H9 (cell line): ENCODE results near the gene HSP90AA1. TPM values are rescaled to one million over a fixed set of nuclear protein-coding genes. Genes with fewer than 3 reads are reported as not detected.
"Not testable (repeated sequence)": the region's sequence is repeated elsewhere in the genome, so short reads cannot be mapped to it uniquely, and the experiment has no call there.

Experiments used
- DNase-seq: peaks from one replicate; pipeline ENCODE4 v3.0.0-alpha.2; 2017
- H2AFZ ChIP-seq: one replicate; pipeline ENCODE4 v1.6.1; 2013; ENCODE audit warnings: mild to moderate bottlenecking, low read length, control low read depth, moderate library complexity
- H2AK5ac ChIP-seq: 2 replicates; pipeline ENCODE4 v1.6.1; 2013; ENCODE audit warnings: low read length, control low read depth, mixed read lengths; ENCODE audit not compliant: insufficient read length
- H2BK120ac ChIP-seq: one replicate; pipeline ENCODE4 v1.6.1; 2013; ENCODE audit warnings: low read depth, mild to moderate bottlenecking, low read length, control low read depth, inconsistent platforms; ENCODE audit not compliant: poor library complexity, severe bottlenecking
- H2BK12ac ChIP-seq: 2 replicates; pipeline ENCODE4 v1.6.1; 2013; ENCODE audit warnings: low read length, control low read depth, mixed read lengths, low read depth; ENCODE audit not compliant: insufficient read length
- H2BK15ac ChIP-seq: 2 replicates; pipeline ENCODE4 v1.6.1; 2013; ENCODE audit warnings: low read depth, low read length, control low read depth
- H2BK20ac ChIP-seq: one replicate; pipeline ENCODE4 v1.6.1; 2013; ENCODE audit warnings: low read depth, mild to moderate bottlenecking, low read length, control low read depth, inconsistent platforms; ENCODE audit not compliant: poor library complexity, severe bottlenecking
- H2BK5ac ChIP-seq: 2 replicates; pipeline ENCODE4 v1.6.1; 2013; ENCODE audit warnings: low read length, control low read depth, mixed read lengths; ENCODE audit not compliant: insufficient read length
- H3K14ac ChIP-seq: 2 replicates; pipeline ENCODE4 v1.6.1; 2013; ENCODE audit warnings: low read length, control low read depth; ENCODE audit not compliant: insufficient read depth
- H3K18ac ChIP-seq: 2 replicates; pipeline ENCODE4 v1.6.1; 2013; ENCODE audit warnings: low read depth, mild to moderate bottlenecking, mixed read lengths, low read length, control low read depth; ENCODE audit not compliant: insufficient read length
- H3K23ac ChIP-seq: 2 replicates; pipeline ENCODE4 v1.6.1; 2013; ENCODE audit warnings: low read length, control low read depth, mixed read lengths, low read depth; ENCODE audit not compliant: insufficient read length
- H3K23me2 ChIP-seq: 2 replicates; pipeline ENCODE4 v1.6.1; 2013; ENCODE audit warnings: low read depth, mild to moderate bottlenecking, mixed read lengths, low read length, control low read depth; ENCODE audit not compliant: insufficient read length, poor library complexity, severe bottlenecking
- H3K27ac ChIP-seq: 2 replicates; pipeline ENCODE4 v1.5.1; 2013; ENCODE audit warnings: low read length, control low read depth, mixed read lengths, low read depth; ENCODE audit not compliant: insufficient read length
- H3K27me3 ChIP-seq: 2 replicates; pipeline ENCODE4 v1.6.1; 2013; ENCODE audit warnings: low read length, control low read depth, inconsistent platforms; ENCODE audit not compliant: insufficient read depth
- H3K4ac ChIP-seq: 2 replicates; pipeline ENCODE4 v1.6.1; 2013; ENCODE audit warnings: low read depth, mild to moderate bottlenecking, control low read depth, inconsistent platforms, low read length, moderate library complexity
- H3K4me1 ChIP-seq: 2 replicates; pipeline ENCODE4 v1.6.1; 2013; ENCODE audit warnings: low read length, control low read depth, inconsistent platforms; ENCODE audit not compliant: insufficient read depth
- H3K4me2 ChIP-seq: 2 replicates; pipeline ENCODE4 v1.6.1; 2013; ENCODE audit warnings: low read length, control low read depth, mixed read lengths; ENCODE audit not compliant: insufficient read length, insufficient read depth
- H3K56ac ChIP-seq: 2 replicates; pipeline ENCODE4 v1.6.1; 2013; ENCODE audit warnings: low read depth, mild to moderate bottlenecking, mixed read lengths, low read length, control low read depth; ENCODE audit not compliant: insufficient read length
- H3K79me1 ChIP-seq: 2 replicates; pipeline ENCODE4 v1.6.1; 2013; ENCODE audit warnings: low read depth, mild to moderate bottlenecking, moderate library complexity, low read length, control low read depth, inconsistent platforms; ENCODE audit not compliant: insufficient read depth, poor library complexity, severe bottlenecking
- H3K79me2 ChIP-seq: 2 replicates; pipeline ENCODE4 v1.6.1; 2013; ENCODE audit warnings: low read length, control low read depth, inconsistent platforms; ENCODE audit not compliant: insufficient read depth
- H3K9ac ChIP-seq: 2 replicates; pipeline ENCODE4 v1.6.1; 2013; ENCODE audit warnings: low read length, control low read depth, mixed read lengths; ENCODE audit not compliant: insufficient read length; ENCODE audit errors: extremely low read depth
- H3K9me3 ChIP-seq: one replicate; pipeline ENCODE4 v1.6.1; 2013; ENCODE audit warnings: low read depth, low read length, inconsistent platforms; ENCODE audit not compliant: control insufficient read depth
- H3T11ph ChIP-seq: one replicate; pipeline ENCODE4 v1.6.1; 2013; ENCODE audit warnings: mild to moderate bottlenecking, low read length, control low read depth, inconsistent platforms
- H4K20me1 ChIP-seq: one replicate; pipeline ENCODE4 v1.6.1; 2013; ENCODE audit not compliant: control insufficient read depth, insufficient read length, insufficient read depth
- H4K5ac ChIP-seq: 2 replicates; pipeline ENCODE4 v1.6.1; 2013; ENCODE audit warnings: low read depth, mild to moderate bottlenecking, mixed read lengths, low read length, control low read depth; ENCODE audit not compliant: insufficient read length
- H4K8ac ChIP-seq: replicated peaks from 2 replicates; pipeline ENCODE4 v1.6.1; 2013; ENCODE audit warnings: low read length, control low read depth, mixed read lengths, low read depth; ENCODE audit not compliant: insufficient read length
- H4K91ac ChIP-seq: 2 replicates; pipeline ENCODE4 v1.6.1; 2013; ENCODE audit warnings: low read depth, mild to moderate bottlenecking, moderate library complexity, mixed read lengths, low read length, control low read depth; ENCODE audit not compliant: insufficient read length
- H3K27ac Mint-ChIP-seq, 3 experiments: 2 replicates in 2 of 3; 3 replicates in 1 of 3; pipeline ENCODE4 v1.8.0; 2020 to 2021; ENCODE audit warnings: mixed read lengths in 3 of 3, mild to moderate bottlenecking in 1 of 3, moderate library complexity in 1 of 3
- H3K27me3 Mint-ChIP-seq: 2 replicates; pipeline ENCODE4 v1.8.0; 2021; ENCODE audit warnings: low read depth, mild to moderate bottlenecking, moderate library complexity, mixed read lengths
- H3K36me3 Mint-ChIP-seq, 3 experiments: 2 replicates in 2 of 3; 3 replicates in 1 of 3; pipeline ENCODE4 v1.8.0; 2020 to 2021; ENCODE audit warnings: low read depth in 3 of 3, mixed read lengths in 3 of 3; ENCODE audit not compliant: insufficient read depth in 1 of 3
- H3K4me1 Mint-ChIP-seq, 2 experiments: 2 replicates each; pipeline ENCODE4 v1.8.0; 2020; ENCODE audit warnings: mixed read lengths in 2 of 2
- H3K4me3 Mint-ChIP-seq, 2 experiments: 2 replicates in 1 of 2; 3 replicates in 1 of 2; pipeline ENCODE4 v1.8.0; 2020 to 2021; ENCODE audit warnings: mild to moderate bottlenecking in 2 of 2, mixed read lengths in 2 of 2, moderate library complexity in 1 of 2
- H3K9me3 Mint-ChIP-seq, 2 experiments: 2 replicates in 1 of 2; 3 replicates in 1 of 2; pipeline ENCODE4 v1.8.0; 2020; ENCODE audit warnings: mild to moderate bottlenecking in 2 of 2, mixed read lengths in 2 of 2, moderate library complexity in 1 of 2
- CTCF ChIP-seq: fragments of 200-600 bp; sonication (generic); conservative IDR thresholded peaks from 3 replicates; pipeline ENCODE4 v1.8.0; 2021; ENCODE audit warnings: antibody characterized with exemption, mild to moderate bottlenecking
- WGBS: extraction: QIAGEN DNeasy Blood & Tissue Kit; methylation state at CpG from one replicate; pipeline ENCODE4 v1.1.7; 2013; ENCODE audit warnings: missing lambda C conversion rate, low lambda C conversion rate, mixed read lengths; ENCODE audit not compliant: insufficient read length; ENCODE audit errors: extremely low coverage; 5-methylcytosine and 5-hydroxymethylcytosine counted together
- total RNA-seq: library from RNA; stranded (reverse); gene quantifications from 2 replicates; pipeline ENCODE4 v1.2.1, GENCODE V29; 2021

HSP90AA1 gene
- total RNA-seq, 1 experiment from 2014 or later: 953 TPM

GRCh38 chr14:102111101-102111500, 24.3 kb upstream of the HSP90AA1 start:
- no peak overlapping the region for H4K8ac ChIP-seq
- no peak overlapping the region for H3K4me2 ChIP-seq
- H3T11ph ChIP-seq: no peak overlapping the region
- no peak overlapping the region for H4K91ac ChIP-seq
- Mint-ChIP-seq H3K36me3 (peaks cover 12 to 17% (median 16%) of the 10 kb centered on the region in 3 experiments), H3K27ac (no peak overlapping the region), H3K27me3 (no peaks in the 10 kb centered on the region), H3K4me1 (peaks cover 2% of the 10 kb centered on the region in 2 experiments; a peak in 3 of 4 replicates), H3K9me3 (peaks cover 39 to 40% of the 10 kb centered on the region in 2 experiments), H3K4me3 (no peak overlapping the region)
- no peak overlapping the region for H2BK120ac ChIP-seq
- no peak overlapping the region for H2BK15ac ChIP-seq
- no CpG with 5 or more reads among the region's 3 CpGs for WGBS
- no peaks in the 10 kb centered on the region for H3K79me1 ChIP-seq
- no peak overlapping the region for H3K14ac ChIP-seq
- H4K20me1 ChIP-seq: no peaks in the 10 kb centered on the region
- no peak overlapping the region for H2BK12ac ChIP-seq
- H3K23me2 ChIP-seq: no peaks in the 10 kb centered on the region
- DNase-seq: no peak
- TF ChIP-seq CTCF: no peak
- no peak overlapping the region for H3K18ac ChIP-seq
- H3K9ac ChIP-seq: no peak overlapping the region
- no peak overlapping the region for H2BK5ac ChIP-seq
- H3K79me2 ChIP-seq: no peaks in the 10 kb centered on the region
- H3K23ac ChIP-seq: no peak overlapping the region
- no peak overlapping the region for H2AK5ac ChIP-seq
- no peaks in the 10 kb centered on the region for H3K4me1 ChIP-seq
- no peaks in the 10 kb centered on the region for H3K27me3 ChIP-seq
- H3K4ac ChIP-seq: no peak overlapping the region
- H3K56ac ChIP-seq: no peak overlapping the region
- no peak overlapping the region for H4K5ac ChIP-seq
- no peak overlapping the region for H2BK20ac ChIP-seq
- H2AFZ ChIP-seq: no peak overlapping the region
- peaks cover 8% of the 10 kb centered on the region for H3K9me3 ChIP-seq
- no peak overlapping the region for H3K27ac ChIP-seq

- H3K9ac ChIP-seq, H4K20me1 ChIP-seq, H3K27ac ChIP-seq, H3K79me2 ChIP-seq, DNase-seq, H3K27me3 ChIP-seq, H2BK15ac ChIP-seq, H3K9me3 ChIP-seq, H4K5ac ChIP-seq, H4K91ac ChIP-seq, H3K79me1 ChIP-seq, H2AK5ac ChIP-seq, H3K4me2 ChIP-seq, H3K27ac Mint-ChIP-seq, H3T11ph ChIP-seq, H3K56ac ChIP-seq, H2BK20ac ChIP-seq, H2BK5ac ChIP-seq, H3K23me2 ChIP-seq, H3K27me3 Mint-ChIP-seq, H3K18ac ChIP-seq, H3K4me1 ChIP-seq, H3K14ac ChIP-seq, H3K23ac ChIP-seq, H3K4ac ChIP-seq, H2BK12ac ChIP-seq, H2AFZ ChIP-seq, H4K8ac ChIP-seq, H3K4me3 Mint-ChIP-seq, H2BK120ac ChIP-seq: not testable (repeated sequence)
- whole genome bisulfite sequencing: no CpG with 5 or more reads among the region's 1 CpG
- H3K4me1 Mint-ChIP-seq: peaks cover 11 to 12% of the 10 kb centered on the region in 2 experiments
- peaks cover 12 to 17% (median 16%) of the 10 kb centered on the region in 3 experiments for H3K36me3 Mint-ChIP-seq
- H3K9me3 Mint-ChIP-seq: peaks cover 39 to 40% of the 10 kb centered on the region in 2 experiments
Measured at GRCh38 chr14:102109332-102109731, 22.5 kb upstream of the HSP90AA1 start.
